Activated T-cell treated with anti-CD3 and anti-CD28 coated beads, Interleukin-2, amount 50 U/mL, for 72 hours (primary cell): ENCODE results near the gene POLR2C. TPM values are rescaled to one million over a fixed set of nuclear protein-coding genes. Genes with fewer than 3 reads are reported as not detected.

Source experiments
- ATAC-seq, 2 donors: fragments of 150-1000 bp; cut with Tn5 transposase; replicated peaks in 1 of 2; 2 replicates each; pipeline ENCODE4 v1.10.0; 2021; ENCODE audit warnings: moderate library complexity in 2 of 2, mild to moderate bottlenecking in 1 of 2
- DNase-seq, 2 donors: peaks; one replicate each; pipeline ENCODE4 v3.0.0; 2021 to 2022; ENCODE audit warnings: mixed read lengths in 1 of 2
- H3K27ac Mint-ChIP-seq: one replicate; pipeline ENCODE4 v1.8.0; 2022; ENCODE audit warnings: mild to moderate bottlenecking, moderate library complexity, mixed read lengths
- H3K27me3 Mint-ChIP-seq: one replicate; pipeline ENCODE4 v1.8.0; 2022; ENCODE audit warnings: low read depth, mixed read lengths
- H3K36me3 Mint-ChIP-seq, 2 donors: one replicate each; pipeline ENCODE4 v1.8.0; 2022; ENCODE audit warnings: mixed read lengths in 2 of 2, mild to moderate bottlenecking in 1 of 2; ENCODE audit not compliant: insufficient read depth in 2 of 2
- H3K4me1 Mint-ChIP-seq: one replicate; pipeline ENCODE4 v1.8.0; 2022; ENCODE audit warnings: low read depth, mixed read lengths
- H3K4me3 Mint-ChIP-seq, 2 donors: one replicate each; pipeline ENCODE4 v1.8.0; 2022; ENCODE audit warnings: mild to moderate bottlenecking in 2 of 2, mixed read lengths in 2 of 2, moderate library complexity in 2 of 2
- H3K9me3 Mint-ChIP-seq, 2 donors: one replicate each; pipeline ENCODE4 v1.8.0; 2022; ENCODE audit warnings: mixed read lengths in 2 of 2
- total RNA-seq, 2 donors: library from RNA; stranded (reverse); gene quantifications; one replicate each; pipeline ENCODE4 v1.2.3, GENCODE V29; 2022

Gene POLR2C
- total RNA-seq, 2 donors from 2014 or later = 65.7 to 67.5 TPM

GRCh38 chr16:57469046-57469445 lies 6.6 kb downstream of the POLR2C start:
- H3K27me3 Mint-ChIP-seq = no peaks in the 10 kb centered on the region
- peaks cover 14% of the 10 kb centered on the region for H3K4me1 Mint-ChIP-seq
- H3K9me3 Mint-ChIP-seq = no peaks in the 10 kb centered on the region
- peaks cover 10 to 23% of the 10 kb centered on the region in 2 donors for H3K36me3 Mint-ChIP-seq
- no peak for ATAC-seq
- no peak for DNase-seq
- peak overlapping the region; percentile 93 for H3K27ac Mint-ChIP-seq
- no peak overlapping the region for H3K4me3 Mint-ChIP-seq

DNA sequence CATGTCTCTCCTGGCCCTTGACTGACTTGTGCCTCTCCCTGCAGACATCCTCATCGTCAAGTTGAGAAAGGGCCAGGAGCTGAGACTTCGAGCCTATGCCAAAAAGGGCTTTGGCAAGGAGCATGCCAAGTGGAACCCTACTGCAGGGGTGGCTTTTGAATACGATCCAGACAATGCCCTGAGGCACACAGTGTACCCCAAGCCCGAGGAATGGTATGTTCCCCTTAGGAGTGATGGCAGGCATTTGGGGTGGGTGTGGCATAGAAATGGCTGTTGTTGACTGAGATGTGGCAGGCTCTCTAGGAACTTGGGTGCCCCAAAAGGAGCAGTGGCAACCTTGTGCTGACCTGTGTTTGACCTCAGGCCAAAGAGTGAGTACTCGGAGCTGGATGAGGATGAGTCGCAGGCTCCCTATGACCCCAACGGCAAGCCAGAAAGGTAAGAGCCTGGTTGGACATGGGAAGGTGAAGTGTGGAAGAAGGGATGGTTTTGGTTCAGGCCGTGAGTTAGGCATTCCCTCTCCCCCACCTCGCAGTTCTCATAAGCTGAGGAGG lies 7.5 kb downstream of the POLR2C start:
- Mint-ChIP-seq H3K36me3 (peaks cover 8 to 16% of the 10 kb centered on the region in 2 donors), H3K4me3 (no peak overlapping the region), H3K9me3 (no peaks in the 10 kb centered on the region), H3K4me1 (peaks cover 11% of the 10 kb centered on the region), H3K27me3 (no peaks in the 10 kb centered on the region), H3K27ac (no peak overlapping the region)
- ATAC-seq = no peak
- no peak for DNase-seq

GRCh38 chr16:57470711-57471110 lies 8.2 kb downstream of the POLR2C start:
- peaks cover 8 to 16% of the 10 kb centered on the region in 2 donors for H3K36me3 Mint-ChIP-seq
- ATAC-seq (no peak), DNase-seq (no peak)
- H3K4me3 Mint-ChIP-seq = no peak overlapping the region
- peaks cover 11% of the 10 kb centered on the region for H3K4me1 Mint-ChIP-seq
- no peaks in the 10 kb centered on the region for H3K27me3 Mint-ChIP-seq
- no peaks in the 10 kb centered on the region for H3K9me3 Mint-ChIP-seq
- H3K27ac Mint-ChIP-seq = no peak overlapping the region

- ATAC-seq (no peak), DNase-seq (no peak)
- Mint-ChIP-seq H3K9me3 (no peaks in the 10 kb centered on the region), H3K27ac (no peak overlapping the region), H3K4me1 (peaks cover 16% of the 10 kb centered on the region), H3K27me3 (no peaks in the 10 kb centered on the region), H3K36me3 (peaks cover 4 to 13% of the 10 kb centered on the region in 2 donors), H3K4me3 (no peak overlapping the region)
Observed at GRCh38 chr16:57471209-57471608, 8.7 kb downstream of the POLR2C start.

DNA sequence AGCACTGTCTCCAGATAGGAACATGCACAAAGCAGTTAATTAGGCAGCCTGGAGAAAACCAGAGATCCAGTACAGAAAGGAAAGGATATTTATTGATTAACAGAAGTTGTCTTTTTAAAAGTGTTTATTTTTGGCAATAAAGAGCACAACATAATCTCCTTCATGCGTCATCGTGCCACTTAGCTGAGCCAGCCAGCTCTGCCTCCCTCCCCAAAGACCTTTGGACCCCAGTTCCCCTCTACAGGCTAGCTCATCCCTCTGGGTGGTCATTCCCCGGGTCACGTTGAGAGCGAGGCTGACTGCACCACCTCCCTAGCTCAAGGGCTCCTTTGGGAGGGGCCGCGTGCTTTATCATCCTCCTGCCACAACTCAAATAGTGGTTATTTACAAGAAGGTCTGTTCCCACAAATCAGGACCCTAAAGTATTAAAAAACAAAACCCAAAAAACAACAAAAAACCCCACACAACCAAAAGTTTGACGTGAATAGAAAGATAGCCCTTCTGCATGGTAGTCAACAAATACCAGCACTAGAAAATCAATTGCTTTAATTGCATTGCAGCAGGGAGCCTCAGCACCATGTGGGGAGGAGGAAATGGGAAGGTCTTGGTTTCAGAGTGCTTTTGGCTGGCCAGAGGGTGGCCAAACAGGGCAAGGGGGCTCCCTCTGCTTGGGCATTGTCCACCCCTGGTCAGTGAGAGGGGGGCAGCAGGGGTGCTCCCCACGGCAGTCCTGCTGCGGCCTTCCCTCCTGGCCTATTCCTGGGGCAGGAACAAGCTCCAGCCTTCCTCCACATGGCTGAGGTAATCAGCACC lies 9.6 kb downstream of the POLR2C start:
- Mint-ChIP-seq H3K27me3 (no peaks in the 10 kb centered on the region), H3K4me1 (peaks cover 22% of the 10 kb centered on the region), H3K36me3 (peaks cover 4 to 13% of the 10 kb centered on the region in 2 donors), H3K4me3 (no peak overlapping the region), H3K27ac (peak overlapping the region; percentile 5), H3K9me3 (no peaks in the 10 kb centered on the region)
- no peak for ATAC-seq
- no peak for DNase-seq

- DNase-seq (no peak), ATAC-seq (no peak)
- Mint-ChIP-seq H3K27me3 (no peaks in the 10 kb centered on the region), H3K4me1 (peaks cover 22% of the 10 kb centered on the region), H3K36me3 (peaks cover 4 to 12% of the 10 kb centered on the region in 2 donors), H3K27ac (no peak overlapping the region), H3K9me3 (no peaks in the 10 kb centered on the region), H3K4me3 (no peak overlapping the region)
Observed at GRCh38 chr16:57472665-57473060, 10.2 kb downstream of the POLR2C start.

- Mint-ChIP-seq H3K27me3 (no peaks in the 10 kb centered on the region), H3K4me1 (peaks cover 22% of the 10 kb centered on the region), H3K9me3 (no peaks in the 10 kb centered on the region), H3K4me3 (no peak overlapping the region), H3K36me3 (peaks cover 4 to 7% of the 10 kb centered on the region in 2 donors), H3K27ac (no peak overlapping the region)
- DNase-seq = no peak
- ATAC-seq = no peak
Observed at GRCh38 chr16:57473176-57473840, 10.8 kb downstream of the POLR2C start.

DNA sequence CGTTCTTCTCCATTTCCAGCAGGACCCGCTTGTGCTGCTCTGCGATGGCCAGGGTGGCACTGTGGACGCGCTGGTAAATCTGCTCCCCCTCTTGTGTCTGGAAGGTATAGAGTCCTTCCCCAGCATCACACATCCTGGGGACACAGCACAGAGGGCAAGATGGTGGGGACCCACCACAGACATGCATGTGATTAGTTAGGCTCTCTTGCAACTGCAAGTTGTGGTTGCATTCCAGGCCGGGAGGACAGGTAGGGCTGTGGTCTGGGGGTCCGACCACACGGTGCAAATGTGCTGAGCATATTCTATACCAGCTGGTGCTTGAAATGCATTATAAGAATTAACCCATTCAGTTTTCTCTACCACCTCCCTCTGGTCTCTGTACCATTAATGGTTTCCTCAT lies 11.4 kb downstream of the POLR2C start:
- Mint-ChIP-seq H3K4me1 (peaks cover 22% of the 10 kb centered on the region), H3K27ac (no peak overlapping the region), H3K4me3 (no peak overlapping the region), H3K36me3 (peaks cover 2 to 3% of the 10 kb centered on the region in 2 donors), H3K9me3 (no peaks in the 10 kb centered on the region), H3K27me3 (no peaks in the 10 kb centered on the region)
- no peak for DNase-seq
- ATAC-seq = no peak

DNA sequence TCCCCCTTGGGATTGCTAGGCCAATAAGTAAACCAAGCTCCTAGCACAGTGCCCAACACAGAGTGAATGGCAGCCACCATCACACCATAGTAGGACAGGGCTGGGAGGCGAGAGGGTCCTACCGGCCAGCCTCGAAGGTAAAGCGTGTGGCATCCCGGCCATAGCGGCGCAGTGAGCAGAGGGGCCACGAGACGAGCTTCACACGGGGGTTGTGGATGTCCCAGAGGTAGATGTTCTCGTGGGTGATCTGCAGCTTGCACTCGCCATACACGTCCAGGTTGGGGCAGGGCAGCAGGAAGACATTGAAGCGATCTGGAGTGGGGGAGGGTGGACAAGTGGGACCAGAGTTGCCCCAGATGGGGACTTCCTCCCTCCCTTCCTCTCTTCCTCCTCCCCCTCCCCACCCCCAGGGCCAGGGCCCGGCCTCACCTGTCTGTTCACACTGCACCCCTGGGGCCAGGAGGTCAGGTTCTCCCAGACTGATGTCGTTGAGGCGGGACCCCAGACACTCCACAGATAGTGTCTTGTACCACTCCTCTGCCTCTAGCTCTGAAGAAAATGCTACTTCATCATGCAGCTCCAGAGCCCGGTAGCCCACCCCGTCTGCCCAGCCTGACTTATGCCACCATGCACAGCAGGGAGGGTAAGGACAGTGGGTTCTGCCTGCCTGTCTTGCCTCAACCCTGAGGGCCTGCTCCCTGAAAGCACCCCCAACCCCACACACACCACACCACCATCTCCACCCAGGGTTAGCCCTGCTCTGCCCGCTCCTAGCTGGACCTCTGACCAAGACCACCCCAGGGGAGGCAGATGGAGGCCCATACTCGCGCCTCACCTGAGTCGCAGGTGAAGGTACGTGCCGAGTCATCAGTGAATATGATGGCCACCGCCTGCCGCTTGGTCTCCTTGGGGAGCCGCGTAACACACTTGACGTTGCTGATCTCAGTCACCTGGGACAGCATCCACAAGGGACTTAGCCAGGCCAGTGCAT lies 12.5 kb downstream of the POLR2C start:
- Mint-ChIP-seq H3K36me3 (peaks cover 2 to 3% of the 10 kb centered on the region in 2 donors), H3K9me3 (no peaks in the 10 kb centered on the region), H3K4me1 (peaks cover 22% of the 10 kb centered on the region), H3K27me3 (no peaks in the 10 kb centered on the region), H3K27ac (no peak overlapping the region), H3K4me3 (peak overlapping the region in 1 of 2 donors; percentile 18)
- ATAC-seq (no peak), DNase-seq (no peak)

DNA sequence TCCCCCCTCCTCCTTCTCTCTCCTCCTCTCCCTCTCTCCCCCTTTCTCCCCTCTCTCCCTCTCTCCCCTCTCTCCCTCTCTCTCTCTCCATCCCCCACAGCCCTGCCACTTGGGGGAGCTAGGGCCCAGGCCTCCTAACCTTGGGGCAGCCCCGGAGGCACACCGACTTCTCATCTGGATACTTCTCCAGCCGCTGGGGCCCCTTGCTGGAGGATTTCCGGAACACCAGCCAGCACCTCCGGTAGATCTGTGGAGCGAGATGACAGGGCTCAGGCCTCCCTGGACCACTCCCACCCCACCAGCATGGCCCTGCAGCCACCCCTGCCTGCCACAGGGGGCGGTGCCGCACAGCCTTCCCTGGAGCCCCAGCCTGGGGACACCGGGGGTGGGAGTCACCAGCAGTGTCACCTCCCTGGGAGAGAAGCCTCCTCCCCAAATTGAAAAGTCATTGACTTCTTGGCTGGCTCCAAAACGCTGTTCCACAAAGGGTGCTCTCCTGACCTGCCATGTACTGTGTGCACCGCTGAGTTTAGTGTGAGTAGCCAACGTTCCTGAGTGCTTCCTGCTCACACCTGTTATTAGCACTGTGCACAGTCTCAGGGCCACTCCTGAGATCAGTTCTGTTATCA lies 13.3 kb downstream of the POLR2C start:
- H3K27me3 Mint-ChIP-seq = no peaks in the 10 kb centered on the region
- no peak overlapping the region for H3K27ac Mint-ChIP-seq
- peaks cover 2 to 3% of the 10 kb centered on the region in 2 donors for H3K36me3 Mint-ChIP-seq
- peaks cover 22% of the 10 kb centered on the region for H3K4me1 Mint-ChIP-seq
- H3K4me3 Mint-ChIP-seq = peak overlapping the region; percentile 45 to 57
- ATAC-seq (peak; percentile 94 to 97), DNase-seq (peak; percentile 86 to 90)
- no peaks in the 10 kb centered on the region for H3K9me3 Mint-ChIP-seq

- DNase-seq = no peak
- no peak for ATAC-seq
- H3K4me1 Mint-ChIP-seq = peaks cover 22% of the 10 kb centered on the region
- H3K36me3 Mint-ChIP-seq = peaks cover 2 to 3% of the 10 kb centered on the region in 2 donors
- no peak overlapping the region for H3K27ac Mint-ChIP-seq
- H3K27me3 Mint-ChIP-seq = no peaks in the 10 kb centered on the region
- H3K4me3 Mint-ChIP-seq = peak overlapping the region in 1 of 2 donors; percentile 57
- H3K9me3 Mint-ChIP-seq = no peaks in the 10 kb centered on the region
Observed at GRCh38 chr16:57476546-57477410, 14.3 kb downstream of the POLR2C start.
